CD4-positive, alpha-beta T cell treated with Interleukin-21 for 1 hour (primary cell): ENCODE measurements around the gene ATP4B.
"Not testable (repeated sequence)": the region's sequence is repeated elsewhere in the genome, so short reads cannot be mapped to it uniquely, and the experiment has no call there.

ENCODE experiments used
- DNase-seq: peaks from one replicate; pipeline ENCODE4 v3.0.0-alpha.2; 2020

Gene ATP4B

GRCh38 chr13:113623491-113624234, 34.3 kb downstream of the ATP4B start:
- DNase-seq = no peak

DNA sequence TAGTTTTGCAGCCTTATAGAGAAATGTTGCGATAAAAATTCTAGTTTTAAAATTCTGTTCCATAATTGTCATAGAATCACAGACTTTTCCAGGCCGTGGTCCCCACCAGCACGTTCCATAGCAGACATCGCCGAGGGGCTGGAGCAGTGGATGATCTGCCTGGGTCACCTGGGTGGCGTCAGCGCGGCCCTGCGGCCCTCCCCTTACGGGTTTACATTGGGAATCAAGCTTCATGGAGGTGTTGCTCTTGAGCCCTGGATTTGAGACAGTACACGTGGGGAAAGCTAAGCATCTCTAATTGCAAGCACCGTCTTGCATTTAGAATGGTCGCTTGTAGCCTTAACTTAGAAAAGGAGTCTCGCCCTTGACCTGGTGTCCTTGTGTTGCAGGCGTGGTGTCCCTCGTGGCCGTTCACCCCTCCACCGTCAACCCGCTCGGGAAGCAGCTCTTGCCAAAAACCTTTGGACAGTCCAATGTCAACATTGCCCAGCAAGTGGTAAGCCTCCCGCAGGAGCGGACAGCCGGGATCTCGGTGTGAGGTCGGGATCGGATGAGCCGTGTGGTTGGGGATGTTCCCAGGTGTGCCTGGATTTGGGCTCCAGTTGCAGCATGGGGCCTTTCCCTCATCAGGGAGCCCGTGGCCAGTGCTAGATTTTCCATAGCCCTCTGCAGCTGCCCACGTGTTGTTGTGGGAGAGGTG, 35.1 kb downstream of the ATP4B start:
- DNase-seq = no peak

DNA sequence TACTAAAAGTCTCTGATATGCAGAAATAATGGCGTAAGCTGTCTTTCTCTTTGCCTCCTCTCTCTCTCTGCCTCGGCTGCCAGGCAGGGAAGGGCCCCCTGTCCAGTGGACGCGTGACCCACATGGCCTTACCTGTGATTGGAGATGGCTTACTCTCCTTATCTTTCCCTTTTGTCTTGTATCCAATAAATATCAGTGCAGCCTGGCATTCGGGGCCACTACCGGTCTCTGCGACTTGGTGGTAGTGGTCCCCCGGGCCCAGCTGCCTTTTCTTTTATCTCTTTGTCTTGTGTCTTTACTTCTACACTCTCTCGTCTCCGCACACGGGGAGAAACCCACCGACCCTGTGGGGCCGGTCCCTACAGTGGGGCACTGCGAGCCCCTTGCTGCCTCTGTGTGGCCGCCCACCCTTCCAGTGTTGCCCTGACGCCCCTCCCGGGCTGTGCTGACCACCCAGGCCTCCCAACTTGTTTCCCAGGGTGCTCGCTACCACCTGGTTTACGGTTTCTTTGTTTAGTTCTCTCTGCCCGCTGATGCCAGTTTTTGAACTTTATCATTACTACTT, 35.9 kb downstream of the ATP4B start:
- not testable (repeated sequence) for DNase-seq

- DNase-seq = not testable (repeated sequence)
Observed at GRCh38 chr13:113621498-113621897, 36.5 kb downstream of the ATP4B start.

DNA sequence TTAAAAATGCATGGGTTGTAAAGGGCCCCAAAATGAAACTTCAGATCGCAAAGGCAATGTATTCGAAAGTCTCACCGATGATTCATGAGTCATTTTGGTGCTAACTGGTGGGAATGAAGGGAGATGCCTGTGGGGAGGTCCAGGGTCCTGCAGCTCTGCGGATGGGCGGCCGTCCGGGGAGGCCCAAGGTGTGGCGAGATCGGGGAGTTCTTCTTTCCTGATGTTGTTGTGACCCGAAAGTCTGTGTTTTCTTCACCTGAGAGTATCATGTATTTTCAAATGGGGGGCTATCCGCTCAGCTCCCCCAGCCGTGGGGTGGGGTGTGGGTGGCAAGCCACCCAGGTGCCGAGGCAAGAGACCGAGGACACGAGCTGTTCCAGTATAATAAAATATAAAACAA, 37.0 kb downstream of the ATP4B start:
- DNase-seq = no peak

DNA sequence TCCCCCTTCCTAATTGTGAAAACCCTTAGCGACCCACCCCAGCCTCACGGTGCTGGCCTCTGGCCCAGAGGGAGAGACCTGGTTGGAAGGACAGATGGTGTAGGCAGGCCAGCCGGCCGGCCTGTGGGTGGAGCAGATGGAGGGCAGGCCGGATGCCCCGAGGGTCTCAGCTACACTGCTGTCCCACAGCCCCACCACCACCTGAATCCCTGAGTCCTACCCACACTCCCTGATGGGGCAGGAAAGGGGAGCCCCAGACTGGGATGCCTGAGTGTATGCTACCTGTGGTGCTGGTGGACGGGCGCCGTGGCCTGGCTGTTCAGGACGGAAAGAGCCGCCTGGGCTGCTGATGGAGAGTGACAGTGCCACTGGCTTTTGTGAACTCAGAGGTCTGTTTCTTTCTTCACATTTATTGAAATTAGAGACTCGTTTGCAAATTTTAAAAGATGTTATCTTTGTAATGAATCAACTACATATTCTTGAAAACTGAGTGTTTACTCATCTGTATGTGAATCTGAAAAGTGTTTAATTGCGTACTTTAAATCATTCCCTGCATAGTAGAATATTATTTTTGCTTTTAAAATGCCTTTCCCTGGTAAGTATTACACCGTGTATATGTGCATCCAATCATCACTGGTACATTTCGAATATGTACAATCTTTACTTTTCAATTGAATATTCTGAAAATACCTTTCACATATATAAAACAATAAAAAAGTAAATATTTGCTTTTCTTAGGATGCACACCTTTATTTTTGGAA, 37.8 kb downstream of the ATP4B start:
- no peak for DNase-seq

GRCh38 chr13:113618455-113618854, 39.5 kb downstream of the ATP4B start:
- DNase-seq = no peak

DNA sequence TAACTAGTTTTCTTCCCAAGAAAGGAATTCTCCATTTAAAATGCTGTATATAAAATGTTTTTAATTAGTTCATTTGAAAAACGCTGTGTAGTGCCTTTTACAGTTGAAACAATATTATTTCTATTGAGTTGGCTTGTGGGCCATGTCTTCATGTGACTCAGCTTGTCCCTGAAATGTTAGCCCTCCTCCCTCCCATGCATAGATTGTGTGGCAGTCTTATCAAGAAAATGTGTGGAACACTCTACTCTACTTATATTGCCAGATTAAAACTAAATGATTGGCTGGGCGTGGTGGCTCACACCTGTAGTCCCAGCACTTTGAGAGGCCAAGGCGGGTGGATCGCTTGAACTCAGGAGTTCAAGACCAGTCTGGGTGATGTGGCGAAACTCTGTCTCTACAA, 40.0 kb downstream of the ATP4B start:
- no peak for DNase-seq

DNA sequence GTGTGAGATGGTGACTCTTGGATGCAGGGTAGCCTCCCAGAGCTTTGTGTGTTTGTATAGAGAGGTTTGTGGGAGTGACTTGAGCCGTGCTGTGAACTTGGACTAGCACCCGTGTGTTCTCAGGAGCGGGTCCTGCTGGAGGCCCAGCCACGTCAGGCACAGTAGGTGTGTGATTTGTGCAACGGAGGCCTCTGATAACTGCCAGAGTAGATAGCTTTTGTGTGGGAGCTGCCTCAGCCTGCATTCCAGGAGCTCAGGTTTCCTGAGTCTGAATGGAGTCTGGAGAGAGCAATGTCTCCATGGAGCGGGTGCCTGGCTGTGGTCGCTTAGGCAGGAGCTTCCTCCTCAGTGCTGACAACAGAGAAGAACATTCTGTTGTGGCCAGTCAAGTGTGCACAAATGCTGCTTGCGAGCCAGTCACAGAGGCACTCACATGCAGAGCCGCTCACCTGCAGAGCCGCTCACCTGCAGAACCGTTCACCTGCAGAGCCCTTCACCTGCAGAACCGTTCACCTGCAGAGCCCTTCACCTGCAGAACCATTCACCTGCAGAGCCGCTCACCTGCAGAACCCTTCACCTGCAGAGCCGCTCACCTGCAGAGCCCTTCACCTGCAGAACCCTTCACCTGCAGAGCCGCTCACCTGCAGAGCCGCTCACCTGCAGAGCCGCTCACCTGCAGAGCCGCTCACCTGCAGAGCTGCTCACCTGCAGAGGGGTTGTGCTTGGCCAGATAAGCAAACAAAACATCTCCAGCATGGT, 40.8 kb downstream of the ATP4B start:
- DNase-seq = no peak

GRCh38 chr13:113616281-113616906, 41.6 kb downstream of the ATP4B start:
- DNase-seq = no peak

GRCh38 chr13:113613789-113614379, 44.1 kb downstream of the ATP4B start:
- DNase-seq = no peak

DNA sequence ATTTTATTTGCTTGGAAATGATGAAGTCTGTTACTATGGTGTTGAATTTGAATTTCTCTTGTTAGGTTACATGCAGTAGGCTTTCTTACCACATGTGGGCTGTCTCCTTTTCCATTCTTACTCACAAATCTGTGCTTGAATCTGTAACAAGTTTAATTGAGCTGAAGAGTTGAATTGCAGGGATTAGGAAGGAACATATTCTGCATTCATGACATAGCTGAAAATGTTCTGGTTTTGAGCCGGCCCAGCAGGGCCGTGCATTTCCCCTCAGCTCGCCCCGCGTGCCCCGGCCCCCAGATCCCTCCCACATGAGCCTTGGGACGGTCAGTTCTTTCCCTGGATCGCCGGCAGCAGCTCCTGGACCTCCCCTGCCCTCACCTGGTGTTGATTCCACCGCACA, 45.4 kb downstream of the ATP4B start:
- no peak for DNase-seq

DNA sequence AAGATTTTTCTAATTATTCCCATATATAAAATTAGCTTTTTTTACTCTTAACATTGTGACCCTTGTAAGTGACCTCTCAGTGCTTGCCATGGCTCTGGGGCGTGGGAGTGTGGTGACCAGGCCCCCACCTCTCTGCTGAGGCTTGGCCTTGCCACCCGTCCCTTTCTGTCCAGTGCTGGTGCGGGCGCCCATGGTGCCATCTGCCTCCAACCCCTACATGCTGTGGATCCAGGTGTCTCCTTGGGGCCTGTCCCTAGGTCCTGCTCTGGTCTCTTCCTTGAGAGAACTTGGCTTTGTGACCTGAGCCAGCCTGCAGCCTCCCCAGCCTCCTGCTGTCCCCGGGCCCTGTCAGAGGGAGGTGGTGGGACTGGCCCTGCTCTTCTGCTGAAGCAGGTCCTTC, 46.0 kb downstream of the ATP4B start:
- no peak for DNase-seq

GRCh38 chr13:113610266-113610665, 47.7 kb downstream of the ATP4B start:
- DNase-seq = no peak

DNA sequence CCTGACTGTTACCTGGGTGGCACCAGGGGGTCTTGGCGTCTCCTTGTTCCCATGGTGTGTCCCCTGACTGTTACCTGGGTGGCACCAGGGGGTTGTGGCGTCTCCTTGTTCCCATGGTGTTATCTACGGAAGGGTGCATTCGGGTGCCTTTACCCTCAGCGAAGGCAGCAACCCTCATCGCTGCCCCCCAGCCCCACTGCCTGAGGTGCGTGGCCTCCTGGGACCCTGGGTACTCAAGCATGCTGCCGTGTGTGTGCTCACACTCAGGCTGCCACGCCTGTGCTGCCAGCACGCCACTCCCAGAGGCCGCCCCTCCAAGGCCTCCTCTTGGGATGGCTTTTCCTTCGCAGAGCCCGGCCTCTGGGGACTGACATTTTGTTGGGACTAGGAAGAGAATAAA, 48.4 kb downstream of the ATP4B start:
- no peak for DNase-seq

DNA sequence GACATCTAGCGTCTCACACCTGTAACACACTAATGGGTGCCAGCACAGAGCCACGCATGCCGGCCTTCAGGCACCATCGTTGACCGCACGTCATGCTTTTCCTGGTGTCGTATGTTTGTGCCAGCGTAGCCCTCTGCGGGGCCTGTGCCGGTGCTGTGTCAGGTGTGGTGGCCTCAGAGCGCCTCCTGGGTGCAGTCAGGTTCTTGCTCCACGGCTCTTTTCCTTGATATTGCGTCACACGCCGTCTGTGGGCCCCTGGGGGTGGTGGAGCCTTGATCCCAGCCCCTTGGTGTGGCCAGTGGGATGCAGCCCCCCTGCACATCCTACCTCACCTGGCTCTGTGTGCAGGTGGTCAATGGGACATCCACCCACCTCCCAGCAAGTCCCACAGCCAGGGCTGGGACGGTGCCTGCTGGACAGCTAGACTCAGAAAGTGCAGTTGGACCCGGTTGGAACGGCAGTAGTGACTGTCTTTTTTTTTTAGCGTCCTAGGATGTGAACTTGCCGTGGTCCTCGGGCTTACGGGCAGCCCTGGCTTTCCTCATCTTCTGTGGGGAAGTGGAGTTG, 48.9 kb downstream of the ATP4B start:
- DNase-seq = no peak

DNA sequence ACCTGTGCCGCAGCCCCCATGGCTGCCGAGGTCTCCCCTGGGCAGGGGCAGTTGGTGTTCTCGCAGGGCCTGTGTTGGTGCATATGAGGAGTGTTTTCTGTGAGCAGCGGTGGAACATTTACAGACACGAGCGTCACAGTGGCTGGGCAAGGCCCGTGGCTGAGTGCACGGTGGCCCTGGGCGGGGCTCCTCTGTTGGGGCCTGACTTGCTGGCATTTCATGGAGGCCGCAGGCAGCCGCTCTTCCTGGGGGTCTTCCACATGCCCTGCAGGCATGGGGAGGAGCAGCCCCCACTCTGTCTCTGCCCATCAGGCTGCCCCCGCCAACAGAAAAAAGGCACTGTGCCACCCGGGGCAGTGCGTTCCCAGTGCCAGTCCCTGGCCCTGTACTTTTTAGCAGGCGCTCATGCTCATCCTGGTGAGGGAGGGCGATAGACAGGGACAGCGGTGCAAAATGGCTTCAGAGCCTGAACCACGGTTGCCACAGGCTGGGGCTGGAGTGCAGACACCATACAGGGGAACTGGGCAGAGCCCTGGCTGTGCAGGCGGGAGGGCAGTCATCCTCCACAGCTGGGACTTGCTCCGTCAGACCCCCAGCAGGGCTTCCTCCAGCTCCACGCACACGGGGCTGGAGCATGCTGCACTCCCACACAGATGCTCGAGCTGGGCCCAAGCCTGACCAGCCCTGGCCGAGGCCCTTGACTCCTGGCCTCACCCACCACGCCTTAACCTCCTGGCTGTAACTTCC, 49.9 kb downstream of the ATP4B start:
- DNase-seq = no peak

- DNase-seq = no peak
Observed at GRCh38 chr13:113607056-113607888, 50.7 kb downstream of the ATP4B start.

DNA sequence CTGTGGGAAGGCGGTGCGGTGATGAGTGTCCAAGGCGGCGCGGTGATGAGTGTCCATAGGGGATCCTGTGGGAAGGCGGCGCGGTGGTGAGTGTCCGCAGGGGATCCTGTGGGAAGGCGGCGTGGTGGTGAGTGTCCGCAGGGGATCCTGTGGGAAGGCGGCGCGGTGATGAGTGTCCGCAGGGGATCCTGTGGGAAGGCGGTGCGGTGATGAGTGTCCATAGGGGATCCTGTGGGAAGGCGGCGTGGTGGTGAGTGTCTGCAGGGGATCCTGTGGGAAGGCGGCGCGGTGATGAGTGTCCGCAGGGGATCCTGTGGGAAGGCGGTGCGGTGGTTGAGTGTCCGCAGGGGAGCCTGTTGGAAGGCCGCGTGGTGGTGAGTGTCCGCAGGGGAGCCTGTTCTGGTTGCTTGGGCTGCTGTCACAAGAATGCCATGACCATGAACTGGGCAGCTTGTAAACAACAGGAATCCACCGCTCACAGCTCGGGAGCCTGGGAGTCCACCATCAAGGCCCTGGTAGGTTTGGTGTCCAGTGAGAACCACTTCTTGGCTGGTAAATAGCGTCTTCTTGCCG, 52.0 kb downstream of the ATP4B start:
- no peak for DNase-seq
